Activated CD8-positive, alpha-beta T cell treated with anti-CD3 and anti-CD28 coated beads, Interleukin-2, amount 10 ng/mL, durations not matched to agents 7 days and 5 days (primary cell): ENCODE results near the gene PBX4. TPM values are rescaled to one million over a fixed set of nuclear protein-coding genes. Genes with fewer than 3 reads are reported as not detected.

Source experiments
- ATAC-seq: fragments of 150-1000 bp; cut with Tn5 transposase; one replicate; pipeline ENCODE4 v1.10.0; 2021; ENCODE audit warnings: moderate library complexity
- CTCF ChIA-PET: fragments of 350-600 bp; sonication (Branson Sonifier 250); formaldehyde crosslinking; loops from one replicate; lab custom pipeline; 2021; ENCODE audit warnings: antibody characterized with exemption; lab: Charles Lee
- POLR2A ChIA-PET: fragments of 350-600 bp; sonication (Branson Sonifier 250); formaldehyde crosslinking; loops from one replicate; lab custom pipeline; 2021; ENCODE audit warnings: antibody characterized with exemption; lab: Charles Lee
- DNase-seq: peaks from one replicate; pipeline ENCODE4 v3.0.0-alpha.2; 2020
- H3K27ac Mint-ChIP-seq: one replicate; pipeline ENCODE4 v1.8.0; 2021; ENCODE audit warnings: mild to moderate bottlenecking, mixed read lengths
- H3K27me3 Mint-ChIP-seq: one replicate; pipeline ENCODE4 v1.8.0; 2021; ENCODE audit warnings: low read depth, mixed read lengths
- H3K36me3 Mint-ChIP-seq: one replicate; pipeline ENCODE4 v1.8.0; 2021; ENCODE audit warnings: low read depth, mixed read lengths
- H3K4me1 Mint-ChIP-seq: one replicate; pipeline ENCODE4 v1.8.0; 2021; ENCODE audit warnings: low read depth, mixed read lengths
- H3K4me3 Mint-ChIP-seq: one replicate; pipeline ENCODE4 v1.8.0; 2021; ENCODE audit warnings: mild to moderate bottlenecking, mixed read lengths
- H3K9me3 Mint-ChIP-seq: one replicate; pipeline ENCODE4 v1.8.0; 2022; ENCODE audit warnings: mixed read lengths; ENCODE audit not compliant: insufficient read depth
- total RNA-seq, 2 experiments: library from RNA; stranded (reverse); gene quantifications; one replicate each; pipeline ENCODE4 v1.2.3, GENCODE V29; 2021

Gene PBX4
- total RNA-seq, 2 experiments from 2014 or later: 33.8 to 34.1 TPM

GRCh38 chr19:19544257-19544953, 74.1 kb downstream of the PBX4 start:
- no peak overlapping the region for H3K4me3 Mint-ChIP-seq
- H3K27me3 Mint-ChIP-seq: peaks cover 6% of the 10 kb centered on the region
- DNase-seq (no peak), ATAC-seq (no peak)
- ChIA-PET CTCF (interaction anchor here (1.8 kb wide), 1 partner anchor 10 kb away, joined by 4 read pairs; no protein-coding TSS in a partner anchor), POLR2A (no interaction called here)
- no peaks in the 10 kb centered on the region for H3K9me3 Mint-ChIP-seq
- no peaks in the 10 kb centered on the region for H3K36me3 Mint-ChIP-seq
- no peak overlapping the region for H3K27ac Mint-ChIP-seq
- H3K4me1 Mint-ChIP-seq: peaks cover 20% of the 10 kb centered on the region

DNA sequence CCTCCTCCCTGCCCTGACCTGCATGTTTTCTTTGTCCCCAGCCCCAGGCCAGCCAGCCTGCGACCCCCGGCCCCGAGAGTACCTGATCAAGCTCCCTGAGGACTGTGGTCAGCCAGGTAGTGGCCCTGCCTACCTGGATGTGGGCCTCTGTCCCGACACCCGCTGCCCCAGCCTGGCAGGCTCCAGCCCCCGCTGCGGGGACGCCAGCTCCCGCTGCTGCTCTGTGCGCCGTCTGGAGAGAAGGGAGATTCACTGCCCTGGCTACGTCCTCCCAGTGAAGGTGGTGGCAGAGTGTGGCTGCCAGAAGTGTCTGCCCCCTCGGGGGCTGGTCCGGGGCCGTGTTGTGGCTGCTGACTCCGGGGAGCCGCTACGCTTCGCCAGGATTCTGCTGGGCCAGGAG, 74.8 kb downstream of the PBX4 start:
- ATAC-seq (no peak), DNase-seq (no peak)
- Mint-ChIP-seq H3K27me3 (peaks cover 8% of the 10 kb centered on the region), H3K27ac (no peak overlapping the region), H3K9me3 (no peaks in the 10 kb centered on the region), H3K4me1 (peaks cover 23% of the 10 kb centered on the region), H3K4me3 (no peak overlapping the region), H3K36me3 (no peaks in the 10 kb centered on the region)
- ChIA-PET CTCF (interaction anchor here (1.8 kb wide), 1 partner anchor 11 kb away, joined by 4 read pairs; no protein-coding TSS in a partner anchor), POLR2A (interaction anchor here (1.0 kb wide), 1 partner anchor 11 kb away, joined by 3 read pairs; no protein-coding TSS in a partner anchor)

DNA sequence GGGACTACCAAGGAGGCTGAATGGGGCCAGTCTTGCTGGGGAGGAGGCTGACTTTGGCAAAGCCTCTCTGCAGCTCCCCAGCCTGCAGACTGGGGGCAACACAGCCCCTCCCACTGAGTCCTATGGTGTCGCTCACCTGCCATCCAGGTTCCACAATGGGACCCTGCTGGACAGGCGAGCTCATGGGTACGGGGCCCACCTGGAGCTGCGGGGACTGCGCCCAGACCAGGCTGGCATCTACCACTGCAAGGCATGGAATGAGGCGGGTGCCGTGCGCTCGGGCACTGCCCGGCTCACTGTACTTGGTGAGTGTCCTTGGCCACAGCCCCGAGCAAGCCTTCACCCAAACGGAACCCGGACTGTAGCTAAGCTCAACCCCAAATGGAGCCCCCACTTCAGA, 75.4 kb downstream of the PBX4 start:
- Mint-ChIP-seq H3K36me3 (no peaks in the 10 kb centered on the region), H3K27ac (no peak overlapping the region), H3K9me3 (no peaks in the 10 kb centered on the region), H3K27me3 (peaks cover 11% of the 10 kb centered on the region), H3K4me3 (no peak overlapping the region), H3K4me1 (peaks cover 25% of the 10 kb centered on the region)
- ATAC-seq (no peak), DNase-seq (no peak)
- ChIA-PET POLR2A (interaction anchor here (1.0 kb wide), 1 partner anchor 11 kb away, joined by 3 read pairs; no protein-coding TSS in a partner anchor), CTCF (interaction anchor here (1.8 kb wide), 1 partner anchor 11 kb away, joined by 4 read pairs; no protein-coding TSS in a partner anchor)

DNA sequence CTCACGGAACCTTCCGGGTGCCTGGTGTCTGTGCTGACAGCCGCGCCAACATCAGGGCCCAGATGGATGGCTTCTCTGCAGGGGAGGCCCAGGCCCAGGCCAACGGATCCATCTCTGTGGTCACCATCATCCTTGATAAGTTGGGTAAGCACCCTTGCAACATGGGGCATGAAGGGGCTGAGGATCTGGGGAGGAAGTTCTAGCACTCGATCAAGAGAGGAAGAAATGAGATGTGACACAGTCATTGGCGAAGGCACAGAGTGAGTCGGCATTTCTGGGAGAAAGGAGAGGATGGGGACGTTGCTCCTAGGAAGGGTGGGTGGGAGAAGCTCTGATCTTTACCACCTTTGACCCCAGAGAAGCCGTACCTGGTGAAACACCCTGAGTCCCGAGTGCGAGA, 76.0 kb downstream of the PBX4 start:
- DNase-seq (no peak), ATAC-seq (no peak)
- H3K36me3 Mint-ChIP-seq: no peaks in the 10 kb centered on the region
- ChIA-PET POLR2A (no interaction called here), CTCF (no interaction called here)
- peaks cover 11% of the 10 kb centered on the region for H3K27me3 Mint-ChIP-seq
- H3K4me3 Mint-ChIP-seq: no peak overlapping the region
- H3K27ac Mint-ChIP-seq: no peak overlapping the region
- peaks cover 28% of the 10 kb centered on the region for H3K4me1 Mint-ChIP-seq
- H3K9me3 Mint-ChIP-seq: no peaks in the 10 kb centered on the region

DNA sequence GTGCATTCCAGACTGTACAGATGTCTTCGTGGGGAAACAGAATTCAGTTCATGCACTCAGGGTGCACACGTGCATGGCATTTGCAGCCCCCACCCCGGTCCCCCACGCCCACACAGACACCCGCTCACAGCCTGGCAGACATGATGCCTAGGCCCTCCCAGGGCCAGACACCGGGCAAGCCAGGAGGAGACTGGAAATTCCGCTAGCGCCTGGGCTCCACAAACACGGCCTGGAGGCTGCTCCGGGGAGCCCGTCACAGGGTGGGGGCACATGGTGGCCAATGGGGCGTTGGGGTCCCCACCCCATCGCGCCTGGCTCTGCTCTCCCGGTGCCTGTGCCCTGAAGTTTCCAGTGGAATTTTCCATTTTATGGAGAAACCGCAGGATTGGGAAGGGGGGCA, 76.9 kb downstream of the PBX4 start:
- DNase-seq (no peak), ATAC-seq (no peak)
- POLR2A ChIA-PET: no interaction called here
- Mint-ChIP-seq H3K4me3 (peak overlapping the region; percentile 40), H3K9me3 (no peaks in the 10 kb centered on the region), H3K27me3 (peaks cover 13% of the 10 kb centered on the region), H3K27ac (no peak overlapping the region), H3K4me1 (peaks cover 30% of the 10 kb centered on the region), H3K36me3 (no peaks in the 10 kb centered on the region)
- CTCF ChIA-PET: interaction anchor here (1.0 to 1.6 kb wide), 2 partner anchors 10 to 13 kb away, joined by 3 to 10 read pairs; no protein-coding TSS in a partner anchor

GRCh38 chr19:19540715-19541515, 77.6 kb downstream of the PBX4 start:
- DNase-seq: peak; percentile 79
- ATAC-seq: peak; percentile 81
- peak overlapping the region; percentile 60 for H3K27ac Mint-ChIP-seq
- peak overlapping the region; percentile 59 for H3K4me3 Mint-ChIP-seq
- H3K9me3 Mint-ChIP-seq: no peaks in the 10 kb centered on the region
- H3K27me3 Mint-ChIP-seq: peaks cover 13% of the 10 kb centered on the region
- ChIA-PET POLR2A (no interaction called here), CTCF (interaction anchor here (1.0 to 1.6 kb wide), 2 partner anchors 9 to 13 kb away, joined by 3 to 10 read pairs; no protein-coding TSS in a partner anchor)
- peaks cover 30% of the 10 kb centered on the region for H3K4me1 Mint-ChIP-seq
- no peaks in the 10 kb centered on the region for H3K36me3 Mint-ChIP-seq

- ATAC-seq (peak; percentile 43), DNase-seq (peak; percentile 81)
- Mint-ChIP-seq H3K36me3 (no peaks in the 10 kb centered on the region), H3K4me3 (peak overlapping the region; percentile 59), H3K9me3 (no peaks in the 10 kb centered on the region), H3K27me3 (peaks cover 13% of the 10 kb centered on the region), H3K4me1 (peaks cover 30% of the 10 kb centered on the region), H3K27ac (peak overlapping the region; percentile 60)
- CTCF ChIA-PET: interaction anchor here (1.6 kb wide), 1 partner anchor 8 kb away, joined by 10 read pairs; no protein-coding TSS in a partner anchor
- POLR2A ChIA-PET: no interaction called here
Measured at GRCh38 chr19:19540064-19540714, 78.3 kb downstream of the PBX4 start.

- Mint-ChIP-seq H3K27me3 (peaks cover 13% of the 10 kb centered on the region), H3K4me3 (no peak overlapping the region), H3K36me3 (no peaks in the 10 kb centered on the region), H3K4me1 (peaks cover 30% of the 10 kb centered on the region), H3K9me3 (no peaks in the 10 kb centered on the region), H3K27ac (no peak overlapping the region)
- ATAC-seq (no peak), DNase-seq (no peak)
- CTCF ChIA-PET: interaction anchor here (1.5 kb wide), 1 partner anchor 13 kb away, joined by 6 read pairs; no protein-coding TSS in a partner anchor
- POLR2A ChIA-PET: no interaction called here
Measured at GRCh38 chr19:19539698-19540063, 78.8 kb downstream of the PBX4 start.

GRCh38 chr19:19538785-19539166, 79.7 kb downstream of the PBX4 start:
- Mint-ChIP-seq H3K27ac (no peak overlapping the region), H3K36me3 (no peaks in the 10 kb centered on the region), H3K4me1 (peaks cover 30% of the 10 kb centered on the region), H3K9me3 (no peaks in the 10 kb centered on the region), H3K4me3 (no peak overlapping the region), H3K27me3 (peaks cover 13% of the 10 kb centered on the region)
- DNase-seq (no peak), ATAC-seq (no peak)
- POLR2A ChIA-PET: no interaction called here
- CTCF ChIA-PET: interaction anchor here (0.6 to 1.5 kb wide), 3 partner anchors 14 to 18 kb away, joined by 3 to 6 read pairs (median 3); no protein-coding TSS in a partner anchor

- Mint-ChIP-seq H3K36me3 (no peaks in the 10 kb centered on the region), H3K4me3 (no peak within 1 kb of the TSS), H3K9me3 (no peaks in the 10 kb centered on the region), H3K27me3 (peaks cover 13% of the 10 kb centered on the region), H3K27ac (no peak within 1 kb of the TSS), H3K4me1 (peaks cover 30% of the 10 kb centered on the region)
- ATAC-seq (no peak), DNase-seq (no peak)
- ChIA-PET CTCF (interaction anchor here (0.6 to 1.6 kb wide), 4 partner anchors 8 to 19 kb away, joined by 3 to 6 read pairs (median 3); no protein-coding TSS in a partner anchor), POLR2A (no interaction called here)
Measured at GRCh38 chr19:19538061-19538784, 80.3 kb downstream of the PBX4 start, which contains the start of gene CILP2. CILP2 (plus strand) TSS chr19:19538265; CDS start chr19:19538350, 85 bp downstream.
